GM23338 (cell line): ENCODE measurements around the gene CCDC40. TPM values are rescaled to one million over a fixed set of nuclear protein-coding genes. Genes with fewer than 3 reads are reported as not detected.

Source experiments
- ATAC-seq: fragments of 200-7000 bp; cut with Tn5 transposase; 3 replicates; pipeline ENCODE4 v1.9.1; 2020
- DNase-seq: peaks from one replicate; pipeline ENCODE4 v3.0.0-alpha.2; 2015; ENCODE audit warnings: low spot score
- H2AFZ ChIP-seq: fragments of 200-600 bp; sonication (generic); 2 replicates; pipeline ENCODE4 v1.8.0; 2016; ENCODE audit warnings: antibody characterized with exemption, mild to moderate bottlenecking, moderate library complexity
- H3F3A ChIP-seq: fragments of 200-600 bp; sonication (generic); replicated peaks from 2 replicates; pipeline ENCODE4 v1.8.0; 2017; ENCODE audit warnings: antibody characterized with exemption, mixed run types, low read depth
- H3K27ac ChIP-seq: fragments of 200-600 bp; sonication (generic); 2 replicates; pipeline ENCODE4 v1.6.1; 2016; ENCODE audit warnings: low read depth
- H3K27me3 ChIP-seq: fragments of 200-600 bp; sonication (generic); 2 replicates; pipeline ENCODE4 v1.8.0; 2016; ENCODE audit warnings: mild to moderate bottlenecking, mixed run types, moderate library complexity; ENCODE audit not compliant: insufficient read depth
- H3K36me3 ChIP-seq: fragments of 200-600 bp; sonication (generic); 2 replicates; pipeline ENCODE4 v1.8.0; 2016; ENCODE audit warnings: mild to moderate bottlenecking; ENCODE audit not compliant: insufficient read depth
- H3K4me1 ChIP-seq: fragments of 200-600 bp; sonication (generic); 2 replicates; pipeline ENCODE4 v1.8.0; 2016; ENCODE audit warnings: mild to moderate bottlenecking, moderate library complexity; ENCODE audit not compliant: insufficient read depth
- H3K4me2 ChIP-seq: fragments of 200-600 bp; sonication (generic); 2 replicates; pipeline ENCODE4 v1.7.1; 2017; ENCODE audit warnings: mixed run types
- H3K4me3 ChIP-seq: fragments of 200-600 bp; sonication (generic); 2 replicates; pipeline ENCODE4 v1.6.1; 2016; ENCODE audit warnings: mixed run types
- H3K79me2 ChIP-seq: fragments of 200-600 bp; sonication (generic); replicated peaks from 2 replicates; pipeline ENCODE4 v1.8.0; 2017; ENCODE audit warnings: mild to moderate bottlenecking; ENCODE audit not compliant: insufficient read depth
- H3K9me2 ChIP-seq: fragments of 200-600 bp; sonication (generic); 2 replicates; pipeline ENCODE4 v1.8.0; 2017; ENCODE audit not compliant: insufficient read depth
- H4K20me1 ChIP-seq: fragments of 200-600 bp; sonication (generic); replicated peaks from 2 replicates; pipeline ENCODE4 v1.8.0; 2017; ENCODE audit warnings: mild to moderate bottlenecking; ENCODE audit not compliant: insufficient read depth
- H3K27ac Mint-ChIP-seq: 2 replicates; pipeline ENCODE4 v1.8.0; 2020; ENCODE audit warnings: inconsistent platforms, mild to moderate bottlenecking, moderate library complexity, mixed read lengths
- H3K27me3 Mint-ChIP-seq: 3 replicates; pipeline ENCODE4 v1.8.0; 2022; ENCODE audit warnings: low read depth, mild to moderate bottlenecking, moderate library complexity, mixed read lengths, inconsistent platforms; ENCODE audit not compliant: insufficient read depth, poor library complexity
- H3K36me3 Mint-ChIP-seq: 3 replicates; pipeline ENCODE4 v1.8.0; 2021; ENCODE audit warnings: low read depth, mild to moderate bottlenecking, inconsistent platforms, moderate library complexity, mixed read lengths
- H3K4me1 Mint-ChIP-seq: 3 replicates; pipeline ENCODE4 v1.8.0; 2020; ENCODE audit warnings: mild to moderate bottlenecking, inconsistent platforms, mixed read lengths
- H3K4me3 Mint-ChIP-seq: 3 replicates; pipeline ENCODE4 v1.8.0; 2021; ENCODE audit warnings: moderate library complexity, mild to moderate bottlenecking, inconsistent platforms, mixed read lengths
- H3K9me3 Mint-ChIP-seq: 3 replicates; pipeline ENCODE4 v1.8.0; 2020; ENCODE audit warnings: moderate library complexity, mild to moderate bottlenecking, inconsistent platforms, mixed read lengths
- EZH2 ChIP-seq: fragments of 200-600 bp; sonication (generic); IDR thresholded peaks from one replicate; pipeline ENCODE4 v1.8.0; 2017; ENCODE audit warnings: antibody characterized with exemption, mild to moderate bottlenecking, low read depth; ENCODE audit not compliant: unreplicated experiment
- STAT1 ChIP-seq: IDR thresholded peaks from one replicate; pipeline ENCODE4 v1.6.1; 2016; ENCODE audit warnings: antibody characterized with exemption; ENCODE audit not compliant: unreplicated experiment
- ZNF114 ChIP-seq: fragments of 250-450 bp; sonication (Bioruptor Pico); IDR thresholded peaks from 2 replicates; pipeline ENCODE4 v1.5.0; 2020; ENCODE audit warnings: mild to moderate bottlenecking, moderate library complexity
- polyA plus RNA-seq: library from polyadenylated mRNA; unstranded; fragments of >200 nt; fragmentation: Nextera tagmentation; extraction: Ambion mirVana; gene quantifications from 2 replicates; pipeline ENCODE4 v1.2.1, GENCODE V29; 2016
- total RNA-seq: library from RNA; depleted of rRNA; stranded (reverse); fragments of >200 nt; shearing (Covaris generic); gene quantifications from 2 replicates; pipeline ENCODE4 v1.2.3, GENCODE V29; 2014
- TF ChIP-seq, protein P1 (sequence below), 2 experiments: fragments of 200-600 bp in 1 of 2; sonication (generic) in 1 of 2; conservative IDR thresholded peaks; 2 replicates each; pipeline versions ENCODE4 v1.5.1 to v1.6.1; 2016 to 2017; ENCODE audit warnings: antibody characterized with exemption in 2 of 2, low read depth in 2 of 2, mild to moderate bottlenecking in 2 of 2, moderate library complexity in 1 of 2

Gene CCDC40
- total and polyA plus RNA-seq, 2 experiments from 2014 or later, result 7.6 to 8.1 TPM

DNA sequence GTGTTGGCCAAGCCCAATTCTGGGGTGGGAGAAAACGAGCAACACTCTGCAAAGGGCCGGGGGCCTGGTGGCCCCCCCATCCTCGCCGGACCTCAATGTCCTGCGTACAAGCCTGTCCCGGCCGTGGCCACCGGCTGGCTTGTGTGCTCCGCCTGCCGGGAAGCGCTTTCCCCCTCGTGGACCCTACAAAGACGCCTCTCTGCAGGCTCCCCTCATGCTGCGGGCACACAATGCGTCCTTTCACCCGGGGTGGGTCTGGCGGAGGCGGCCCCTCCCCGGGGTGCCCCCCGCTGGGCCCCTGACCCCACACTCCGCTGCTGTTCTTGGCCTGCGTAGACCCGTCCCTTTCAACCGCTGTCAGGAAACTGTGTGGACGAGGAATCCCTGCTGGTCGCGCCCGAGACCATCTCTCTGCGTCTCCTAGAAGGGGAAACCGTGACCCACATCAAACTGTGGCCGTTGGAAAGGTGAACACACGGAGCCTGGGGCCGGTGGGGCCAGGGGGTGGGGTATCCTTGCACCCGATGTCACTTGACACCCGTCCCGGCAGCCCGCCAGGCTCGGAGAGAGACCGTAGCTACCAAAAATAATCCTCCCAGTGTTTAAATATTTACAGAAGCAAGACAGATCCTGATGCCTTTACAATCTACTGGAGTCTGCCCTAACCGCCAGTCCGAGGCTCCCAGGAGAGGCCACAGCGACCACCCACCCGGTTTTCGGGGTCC, 44.4 kb upstream of the CCDC40 start:
- H3K36me3 Mint-ChIP-seq, result no peaks in the 10 kb centered on the region; the same call in 1 of the 3 replicates
- peaks cover 66% of the 10 kb centered on the region for H3K4me1 Mint-ChIP-seq
- peak overlapping the region; percentile 63 for H3K4me3 Mint-ChIP-seq
- H3K27me3 ChIP-seq, result no peaks in the 10 kb centered on the region
- H3K4me1 ChIP-seq, result peaks cover 50% of the 10 kb centered on the region
- TF ChIP-seq STAT1, result no peak
- TF ChIP-seq, protein P1, sequence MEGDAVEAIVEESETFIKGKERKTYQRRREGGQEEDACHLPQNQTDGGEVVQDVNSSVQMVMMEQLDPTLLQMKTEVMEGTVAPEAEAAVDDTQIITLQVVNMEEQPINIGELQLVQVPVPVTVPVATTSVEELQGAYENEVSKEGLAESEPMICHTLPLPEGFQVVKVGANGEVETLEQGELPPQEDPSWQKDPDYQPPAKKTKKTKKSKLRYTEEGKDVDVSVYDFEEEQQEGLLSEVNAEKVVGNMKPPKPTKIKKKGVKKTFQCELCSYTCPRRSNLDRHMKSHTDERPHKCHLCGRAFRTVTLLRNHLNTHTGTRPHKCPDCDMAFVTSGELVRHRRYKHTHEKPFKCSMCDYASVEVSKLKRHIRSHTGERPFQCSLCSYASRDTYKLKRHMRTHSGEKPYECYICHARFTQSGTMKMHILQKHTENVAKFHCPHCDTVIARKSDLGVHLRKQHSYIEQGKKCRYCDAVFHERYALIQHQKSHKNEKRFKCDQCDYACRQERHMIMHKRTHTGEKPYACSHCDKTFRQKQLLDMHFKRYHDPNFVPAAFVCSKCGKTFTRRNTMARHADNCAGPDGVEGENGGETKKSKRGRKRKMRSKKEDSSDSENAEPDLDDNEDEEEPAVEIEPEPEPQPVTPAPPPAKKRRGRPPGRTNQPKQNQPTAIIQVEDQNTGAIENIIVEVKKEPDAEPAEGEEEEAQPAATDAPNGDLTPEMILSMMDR (conservative IDR thresholded peaks at IDR 0.05; ENCODE audit: low read depth in 2 of 2), result 0 out of 4 replicates have a peak, but pooled peaks of 1 of the 2 experiments have one; percentile 6
- H3K79me2 ChIP-seq, result peaks cover 47% of the 10 kb centered on the region
- H4K20me1 ChIP-seq, result peaks cover 18% of the 10 kb centered on the region
- no peaks in the 10 kb centered on the region for H3K36me3 ChIP-seq
- H3K9me2 ChIP-seq, result no peaks in the 10 kb centered on the region
- ATAC-seq, result peak; percentile 48
- H3K4me3 ChIP-seq, result peak overlapping the region; percentile 53
- H3K9me3 Mint-ChIP-seq, result no peaks in the 10 kb centered on the region; the same call in 2 of the 3 replicates
- H3K27me3 Mint-ChIP-seq, result peaks cover 16% of the 10 kb centered on the region
- peak overlapping the region; percentile 30 for H3K27ac Mint-ChIP-seq
- H3K27ac ChIP-seq, result peak overlapping the region; percentile 91; the same call in 1 of the 2 replicates
- peak; percentile 34 for DNase-seq
- H3F3A ChIP-seq, result peaks cover 7% of the 10 kb centered on the region; the same call in 1 of the 2 replicates
- no peak overlapping the region for H2AFZ ChIP-seq
- H3K4me2 ChIP-seq, result peak overlapping the region; percentile 81

DNA sequence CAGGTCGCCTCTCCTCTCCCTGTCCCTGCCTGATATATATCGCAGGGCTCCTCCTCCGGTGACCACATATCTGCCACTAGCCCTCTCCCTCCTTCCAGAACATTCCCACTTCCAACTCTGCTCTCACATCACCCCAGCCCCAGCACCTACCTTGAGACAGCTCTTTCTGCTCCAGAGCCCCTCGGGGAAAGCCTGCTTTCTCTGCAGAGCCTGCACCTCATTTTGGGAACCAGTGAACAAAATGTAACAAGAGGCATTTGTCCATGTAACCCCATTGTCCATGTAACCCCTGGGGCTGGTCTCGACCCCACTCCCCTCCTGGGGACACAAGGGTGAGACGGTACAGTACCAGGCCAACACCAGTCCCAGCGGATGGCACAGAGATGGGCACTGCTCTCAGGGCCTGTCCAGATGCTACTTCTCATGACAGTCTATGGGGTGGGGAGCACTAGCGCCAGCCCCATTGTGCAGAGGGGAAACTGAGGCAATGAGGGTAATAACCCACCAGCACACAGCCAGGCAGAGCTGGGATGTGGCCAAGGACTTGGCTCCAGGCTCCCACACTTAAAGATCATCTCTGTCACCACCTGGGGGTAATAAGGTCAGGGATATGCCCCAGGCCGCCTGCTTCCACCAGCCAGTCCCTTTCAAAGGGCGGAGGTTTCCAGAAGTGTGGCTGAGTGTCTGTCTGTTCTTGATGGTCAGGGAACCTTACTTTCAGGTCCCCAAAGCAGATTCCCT, 43.6 kb upstream of the CCDC40 start:
- Mint-ChIP-seq H3K36me3 (no peaks in the 10 kb centered on the region; the same call in 1 of the 3 replicates), H3K27ac (peak overlapping the region; percentile 93), H3K4me1 (peaks cover 63% of the 10 kb centered on the region), H3K4me3 (peak overlapping the region; percentile 63), H3K27me3 (peaks cover 16% of the 10 kb centered on the region), H3K9me3 (no peaks in the 10 kb centered on the region; the same call in 2 of the 3 replicates)
- H4K20me1 ChIP-seq, result peaks cover 17% of the 10 kb centered on the region
- H3K27ac ChIP-seq, result peak overlapping the region; percentile 91
- H3K4me2 ChIP-seq, result peak overlapping the region; percentile 81
- no peaks in the 10 kb centered on the region for H3K9me2 ChIP-seq
- peaks cover 41% of the 10 kb centered on the region for H3K79me2 ChIP-seq
- H3F3A ChIP-seq, result peaks cover 7% of the 10 kb centered on the region; the same call in 1 of the 2 replicates
- no peak overlapping the region for H2AFZ ChIP-seq
- H3K4me3 ChIP-seq, result peak overlapping the region; percentile 53; the same call in 1 of the 2 replicates
- TF ChIP-seq ZNF114 (CRISPR knock-in tag) (no peak), STAT1 (no peak), EZH2 (no peak)
- no peaks in the 10 kb centered on the region for H3K36me3 ChIP-seq
- H3K27me3 ChIP-seq, result no peaks in the 10 kb centered on the region
- H3K4me1 ChIP-seq, result peaks cover 49% of the 10 kb centered on the region
- DNase-seq, result no peak
- ATAC-seq, result peak; percentile 2; the same call in 1 of the 3 replicates
